ENCODE data around the gene ZNF358. TPM values are rescaled to one million over a fixed set of nuclear protein-coding genes. Genes with fewer than 3 reads are reported as not detected.
A peak's percentile ranks its signal among the peaks of the same experiment; 100 is the strongest.

ZNF358 gene
- total and polyA plus RNA-seq, 2 of the 13 experiments (the other 11 are each of a cell fraction or from before 2014, with no cell fraction given): 9.1 to 37.0 TPM

- TF ChIP-seq ZBTB40 (IDR thresholded peaks at IDR 0.05) (no peak), ZBTB40 (CRISPR knock-in tag; IDR thresholded peaks at IDR 0.05) (peak; percentile 90), ZNF7 (CRISPR knock-in tag; IDR thresholded peaks at IDR 0.05) (peak; percentile 92), MIER3 (CRISPR knock-in tag; IDR thresholded peaks at IDR 0.05; ENCODE audit: borderline replicate concordance) (peak; percentile 82; the same call in 1 of the 2 replicates), JARID2 (CRISPR knock-in tag; IDR thresholded peaks at IDR 0.05; ENCODE audit: insufficient replicate concordance) (peak; percentile 97), ZNF614 (CRISPR knock-in tag; IDR thresholded peaks at IDR 0.05; ENCODE audit: borderline replicate concordance) (peak; percentile 84; the same call in 1 of the 2 replicates), CBX1 (IDR thresholded peaks at IDR 0.05; ENCODE audit: low read depth) (no peak), HMGA1 (CRISPR knock-in tag; conservative IDR thresholded peaks at IDR 0.05) (no peak), EZH2 (conservative IDR thresholded peaks at IDR 0.05; ENCODE audit: low read depth, low read length) (no peak), ATF3 (CRISPR knock-in tag; IDR thresholded peaks at IDR 0.05) (peak; percentile 95), RFX1 (IDR thresholded peaks at IDR 0.05) (no peak), ZNF563 (CRISPR knock-in tag; IDR thresholded peaks at IDR 0.05) (peak; percentile 98), RARA (CRISPR knock-in tag; IDR thresholded peaks at IDR 0.05) (peak; percentile 90), ZNF724P (CRISPR knock-in tag; IDR thresholded peaks at IDR 0.05; ENCODE audit: borderline replicate concordance) (0 out of 2 replicates have a peak, but pooled peaks have one; percentile 45), IRF1 (CRISPR knock-in tag; IDR thresholded peaks at IDR 0.05; ENCODE audit: low read depth) (0 out of 2 replicates have a peak, but pooled peaks have one; percentile 82), ZFY (CRISPR knock-in tag; IDR thresholded peaks at IDR 0.05) (peak; percentile 67), MTF1 (CRISPR knock-in tag; IDR thresholded peaks at IDR 0.05) (peak; percentile 97), ZBTB49 (CRISPR knock-in tag; IDR thresholded peaks at IDR 0.05; ENCODE audit: borderline replicate concordance) (peak; percentile 99)
Observed at GRCh38 chr19:7562646-7563393, 46.9 kb downstream of the ZNF358 start (continued).

All from HepG2 (cell line).